HG02678 (cell line): ENCODE data around the gene ELAC2.

Experiments
- ATAC-seq: cut with Tn5 transposase; IDR thresholded peaks from one replicate; pipeline ENCODE4 v1.9.1; 2021; ENCODE audit warnings: mild to moderate bottlenecking, moderate library complexity; ENCODE audit not compliant: unreplicated experiment

Gene ELAC2

DNA sequence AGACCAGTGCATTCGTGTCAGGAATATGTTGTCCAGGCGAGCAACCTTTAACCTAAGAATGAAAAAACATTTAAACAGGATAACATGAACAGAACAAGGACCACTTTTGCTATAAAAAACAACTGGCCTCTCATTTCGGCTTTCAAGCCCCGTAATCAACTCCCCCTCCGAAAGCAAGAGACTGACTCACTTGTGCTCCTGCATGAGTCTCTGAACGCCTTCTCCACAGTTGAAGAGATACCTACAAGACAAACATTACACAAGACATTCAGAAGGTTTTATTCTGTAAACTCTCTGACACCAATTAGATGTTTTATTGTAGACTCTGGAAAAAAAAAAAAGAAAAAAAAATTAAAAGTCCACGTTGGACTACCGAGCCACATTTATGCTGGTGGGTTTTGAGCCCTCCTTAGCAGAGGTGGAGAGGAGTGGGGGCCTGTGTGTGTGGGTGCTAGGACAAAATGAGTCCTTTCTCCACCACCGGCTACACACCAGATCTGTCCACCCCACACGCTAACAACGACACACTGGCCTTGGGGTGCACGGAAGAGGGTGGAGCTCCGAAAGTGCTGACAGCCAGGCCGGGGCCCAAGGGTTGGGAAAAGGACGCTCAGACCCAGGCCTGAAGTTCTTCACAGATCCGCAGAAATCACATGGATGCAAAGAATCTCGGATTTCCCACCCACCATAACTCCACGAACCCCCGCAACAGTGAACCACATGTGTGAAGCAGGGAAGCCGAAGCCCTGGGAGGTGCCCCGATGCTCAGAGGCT, 759 bp downstream of the ELAC2 start:
- peak; percentile 7 for ATAC-seq

DNA sequence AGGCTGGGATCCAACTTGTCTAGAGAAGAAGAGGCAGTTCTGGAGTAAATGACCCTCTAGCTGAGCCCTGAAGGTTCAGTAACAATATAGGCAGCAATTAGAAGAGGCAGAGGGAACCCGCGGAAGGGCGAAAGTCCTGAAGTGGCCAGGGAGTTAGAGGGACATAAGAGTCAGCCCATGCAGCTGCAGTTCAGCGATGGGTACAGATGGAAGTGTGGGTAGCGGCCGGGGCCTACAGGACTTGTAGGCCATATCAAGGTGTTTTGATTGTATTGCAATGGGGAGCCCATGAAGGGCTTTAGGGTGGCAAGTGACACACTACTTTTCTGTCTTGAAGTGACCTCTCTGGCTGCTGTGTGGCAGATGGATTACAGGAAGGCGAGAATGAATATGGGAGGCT, 3.0 kb downstream of the ELAC2 start:
- no peak for ATAC-seq

DNA sequence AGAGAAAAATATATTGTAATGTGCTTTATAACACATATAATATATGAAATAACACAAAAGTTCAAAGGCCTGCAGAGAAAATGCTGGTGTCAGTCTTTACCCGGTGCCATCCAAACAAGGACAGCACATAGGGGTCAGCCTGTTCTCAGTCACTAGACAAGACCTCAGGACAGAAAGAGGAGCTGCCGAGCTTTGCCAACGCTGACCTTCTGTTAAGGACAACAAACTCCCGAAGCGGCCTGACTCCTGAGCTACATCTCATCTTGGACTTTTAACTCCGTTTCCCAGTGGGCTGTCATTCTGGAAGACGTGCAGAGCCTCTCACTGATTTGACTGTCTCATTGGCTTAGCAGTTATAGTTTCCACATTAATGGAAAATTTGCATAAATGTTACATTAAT, 6.9 kb downstream of the ELAC2 start:
- no peak for ATAC-seq

DNA sequence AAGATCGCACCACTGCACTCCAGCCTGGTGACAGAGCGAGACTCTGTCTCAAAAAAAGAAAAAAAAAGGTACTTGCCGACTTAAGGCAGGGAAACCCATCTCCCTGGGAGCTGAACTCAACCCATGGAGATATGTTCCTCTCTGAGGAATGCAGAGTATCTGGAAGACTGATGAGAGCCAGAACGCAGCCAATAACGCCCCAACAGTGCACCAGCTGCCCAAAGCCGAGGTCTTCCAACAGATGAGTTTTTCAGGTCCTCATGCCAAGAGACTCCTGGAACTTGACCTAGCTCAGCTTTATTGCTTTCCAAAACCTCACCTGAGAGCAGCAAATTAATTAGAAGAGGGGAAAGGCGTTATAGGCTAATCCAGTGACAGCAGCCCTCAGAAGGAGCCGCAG, 9.4 kb downstream of the ELAC2 start:
- ATAC-seq: no peak

DNA sequence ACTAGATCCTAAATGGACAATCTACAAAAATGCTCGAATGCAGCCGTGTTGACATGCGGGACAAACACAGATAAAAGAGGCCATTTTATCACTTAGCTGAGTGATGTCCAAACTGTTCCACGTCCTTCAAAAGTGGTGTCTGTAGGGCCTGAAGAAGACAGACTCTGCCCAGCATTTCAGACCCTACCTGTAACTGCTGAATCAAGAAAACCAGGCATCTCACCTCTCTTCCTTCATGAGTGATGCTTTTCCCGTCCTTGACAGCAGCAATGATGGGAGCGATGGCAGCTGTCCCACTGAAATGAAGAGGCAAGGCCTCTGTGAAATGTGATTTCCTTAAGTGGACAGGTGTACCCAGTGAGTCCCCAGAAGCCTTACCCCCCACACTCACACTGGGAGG, 12.3 kb downstream of the ELAC2 start:
- ATAC-seq: no peak

DNA sequence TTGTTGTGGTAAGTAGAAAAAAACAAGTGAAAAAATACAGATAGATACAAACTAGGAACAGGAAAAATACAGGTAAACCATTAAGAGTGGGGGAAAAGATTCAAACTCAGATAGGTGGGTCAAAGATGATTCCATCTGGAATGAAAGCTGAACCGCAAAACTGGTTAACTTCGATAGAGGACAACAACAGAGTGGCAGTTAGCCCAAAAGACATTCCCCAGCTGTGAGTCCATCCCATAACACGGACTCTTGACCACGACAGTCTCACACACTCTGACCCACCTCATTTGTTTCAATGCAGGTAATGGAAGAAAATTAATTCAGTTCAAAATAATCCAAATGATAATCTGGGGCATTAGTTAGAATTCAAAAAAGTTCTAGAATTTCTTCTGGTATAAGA, 13.5 kb downstream of the ELAC2 start:
- ATAC-seq: no peak

DNA sequence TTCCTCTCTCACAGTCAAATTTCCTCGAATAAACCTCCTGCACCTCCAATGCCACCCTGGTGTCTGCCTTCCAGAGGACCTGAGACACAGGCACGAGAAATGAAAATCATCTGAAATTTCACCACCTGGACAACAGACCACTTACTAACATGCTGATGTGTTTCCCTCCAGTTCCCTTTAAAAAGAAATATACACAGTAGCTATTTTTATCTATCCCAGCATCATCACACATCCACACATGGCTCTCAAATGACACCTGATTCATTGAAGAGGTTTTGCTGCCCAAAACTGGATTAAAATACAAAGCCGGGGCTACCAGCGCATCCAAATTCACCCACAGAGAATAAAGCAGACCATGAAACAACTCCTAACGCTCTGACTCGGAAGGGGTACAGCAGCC, 13.9 kb downstream of the ELAC2 start:
- ATAC-seq: no peak

DNA sequence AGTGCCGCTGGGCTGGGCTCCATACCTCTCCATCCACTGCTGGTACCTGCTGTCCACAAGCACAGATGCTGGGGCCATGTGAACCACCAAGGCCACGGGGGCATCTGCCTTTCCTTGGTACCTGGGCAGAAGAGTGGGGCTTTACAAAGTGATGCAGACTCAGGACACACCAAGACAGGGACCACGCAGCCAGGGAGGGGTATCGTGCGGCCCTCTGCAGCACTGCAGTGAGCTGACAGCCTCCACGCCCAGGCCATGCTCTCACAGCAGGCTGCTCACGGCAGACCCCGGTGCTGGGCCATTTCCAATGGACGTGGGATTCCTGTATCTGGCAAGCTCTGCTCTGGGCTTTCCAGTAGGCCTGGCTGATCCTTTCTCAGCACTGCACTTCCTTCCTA, 14.4 kb downstream of the ELAC2 start:
- no peak for ATAC-seq

DNA sequence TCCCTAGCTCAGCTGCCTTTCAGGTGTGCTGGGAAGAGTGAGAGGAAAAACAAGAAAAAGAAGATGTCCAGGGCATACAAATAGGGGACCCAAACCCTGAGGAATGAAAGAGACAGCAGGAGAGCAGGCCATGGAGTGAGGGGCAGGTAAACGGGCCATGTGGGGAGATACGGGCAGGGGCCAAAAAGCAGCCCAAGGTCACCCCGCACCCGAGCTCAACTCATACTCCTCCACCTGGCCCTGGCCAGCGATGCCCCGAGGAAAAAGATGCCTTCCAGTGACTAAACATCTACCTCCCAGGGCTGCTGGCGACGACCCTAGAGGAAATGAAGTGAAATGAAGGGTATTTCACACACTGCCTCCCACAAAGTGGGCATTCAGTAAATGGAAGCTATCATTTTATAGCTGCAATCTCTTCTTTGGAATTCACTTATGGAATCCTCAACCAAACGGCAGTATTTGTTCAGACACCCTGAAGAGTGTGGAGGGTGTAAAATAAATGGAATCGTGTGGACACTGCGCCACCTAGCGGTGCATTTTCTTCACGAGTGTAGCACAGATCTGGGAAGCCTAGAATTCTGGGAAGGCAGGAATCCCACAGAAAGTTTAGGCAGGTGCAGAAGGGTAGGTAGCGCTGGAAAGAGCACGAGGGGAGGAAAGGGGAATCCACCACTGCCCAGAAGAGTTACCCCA, 14.9 kb downstream of the ELAC2 start:
- ATAC-seq: no peak

DNA sequence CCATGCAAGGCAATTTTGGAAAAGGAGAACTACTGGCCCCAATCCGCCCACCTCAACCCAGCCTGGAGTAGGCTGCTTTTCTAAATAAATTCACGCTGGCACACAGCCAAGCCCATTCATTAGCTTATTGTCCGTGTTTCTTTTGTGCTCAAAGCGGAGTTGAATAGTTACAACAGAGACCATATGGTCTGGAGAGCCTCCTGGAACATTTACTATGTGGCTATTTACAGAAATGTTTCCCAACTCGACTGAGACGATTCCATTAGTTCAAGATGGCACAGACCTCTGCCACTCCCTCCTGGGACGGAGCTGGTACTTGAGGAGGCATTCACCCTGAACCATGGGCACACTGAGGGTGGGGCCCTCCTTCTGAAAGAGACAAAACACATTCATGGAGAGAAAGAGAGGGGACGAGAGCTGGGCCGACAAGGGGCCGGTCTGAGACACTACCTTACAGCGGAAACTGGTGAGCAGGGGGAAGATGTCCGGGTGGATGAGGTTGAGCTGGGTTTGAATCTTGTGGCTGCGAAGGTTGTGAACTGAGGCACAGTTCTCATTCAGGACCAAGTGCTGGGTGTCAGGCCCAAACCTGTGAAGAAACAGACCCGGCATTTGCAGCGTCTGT, 15.7 kb downstream of the ELAC2 start:
- ATAC-seq: no peak

DNA sequence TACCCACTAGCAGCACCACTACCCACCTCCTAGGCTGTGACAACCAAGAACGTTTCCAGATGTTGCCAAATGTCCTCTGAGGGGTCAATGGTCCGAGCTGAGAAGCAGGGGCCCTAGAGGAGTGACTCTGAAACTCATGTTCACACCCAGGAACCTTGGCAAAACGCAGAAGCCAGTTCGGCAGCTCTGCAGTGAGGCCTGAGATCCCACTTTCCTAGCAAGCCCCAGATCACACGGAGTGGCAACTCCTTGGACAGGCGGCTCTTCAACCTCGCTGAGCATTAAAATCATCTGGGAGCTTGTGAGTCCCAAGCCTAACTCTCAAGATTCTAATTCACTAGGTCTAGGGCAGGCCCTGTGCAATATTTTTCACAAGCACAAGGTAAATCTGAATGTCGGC, 17.3 kb downstream of the ELAC2 start:
- no peak for ATAC-seq

DNA sequence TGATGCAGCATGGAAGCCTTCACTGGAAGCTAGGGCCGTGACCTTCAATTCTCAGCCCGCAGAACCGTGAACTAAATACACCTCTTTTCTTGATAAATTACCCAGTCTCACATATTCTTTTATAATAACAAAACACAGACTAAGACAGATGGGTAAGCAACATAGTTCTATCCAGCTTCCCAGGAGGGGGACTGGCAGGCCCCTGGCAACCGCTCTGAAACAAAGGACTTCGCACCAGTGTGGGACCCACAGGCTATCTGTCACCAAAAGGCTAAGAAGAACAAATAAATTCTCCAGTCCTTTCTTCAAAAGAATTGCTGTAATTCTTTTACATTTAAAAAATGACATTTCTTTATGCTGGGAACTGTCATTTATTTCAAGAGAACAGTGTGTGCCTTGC, 19.0 kb downstream of the ELAC2 start:
- ATAC-seq: no peak

DNA sequence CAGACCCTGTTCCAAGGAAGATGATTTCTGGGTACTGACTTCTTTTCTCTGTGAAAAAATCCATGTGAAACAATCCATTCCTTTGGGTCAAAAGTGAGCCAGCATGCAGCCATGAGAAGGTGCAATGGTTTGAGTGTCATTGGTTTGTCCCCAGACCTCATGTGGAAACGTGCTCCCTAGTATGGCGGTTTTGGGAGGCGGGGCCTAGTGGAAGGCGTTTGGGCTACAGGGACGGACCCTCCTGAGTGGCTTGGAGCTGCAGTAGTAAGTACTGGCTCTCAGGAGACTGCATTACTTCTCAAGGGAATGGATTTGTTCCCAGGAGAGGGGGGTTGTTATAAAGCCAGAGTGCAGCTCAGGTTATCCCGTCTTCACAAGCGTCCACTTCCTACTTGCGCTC, 19.4 kb downstream of the ELAC2 start:
- ATAC-seq: no peak

DNA sequence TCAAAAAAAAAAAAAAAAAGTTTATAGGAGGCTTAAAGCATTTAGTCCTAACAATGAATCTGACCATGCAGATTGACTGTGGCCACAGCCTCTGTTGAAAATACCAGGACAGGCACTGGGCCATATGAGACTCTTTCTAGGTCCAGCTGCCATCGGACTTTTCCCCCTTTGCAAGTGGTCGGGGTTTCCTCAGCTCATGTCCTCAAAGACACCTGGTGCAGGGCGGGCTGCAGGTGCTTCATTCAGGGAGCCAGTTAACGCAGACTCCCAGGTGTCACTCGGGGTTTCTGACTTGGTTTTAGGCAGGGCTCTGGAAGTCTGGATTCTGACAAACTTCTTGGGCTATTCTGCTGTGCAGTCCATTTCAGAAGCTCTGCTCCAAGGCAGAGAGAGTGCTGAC, 20.9 kb downstream of the ELAC2 start:
- ATAC-seq: no peak

DNA sequence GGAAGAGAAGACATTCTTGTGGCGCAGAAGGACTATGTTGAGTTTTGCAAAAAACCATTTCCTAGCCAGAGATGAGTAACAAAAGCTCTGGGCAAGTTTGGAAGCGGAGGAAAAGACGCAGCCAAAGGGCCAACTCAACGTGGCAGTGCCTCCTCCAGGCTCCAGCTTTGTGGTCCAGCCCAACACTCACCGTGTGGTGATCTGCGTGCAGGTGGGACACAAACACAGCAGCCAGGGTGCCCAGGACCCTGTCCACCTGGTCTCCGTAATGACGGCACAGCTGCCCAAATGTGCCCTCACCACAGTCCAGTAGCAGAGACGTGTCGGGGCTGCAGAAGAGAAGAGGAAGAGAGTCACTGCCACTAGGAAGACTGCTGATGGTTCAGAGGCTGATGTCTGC, 21.5 kb downstream of the ELAC2 start:
- no peak for ATAC-seq

DNA sequence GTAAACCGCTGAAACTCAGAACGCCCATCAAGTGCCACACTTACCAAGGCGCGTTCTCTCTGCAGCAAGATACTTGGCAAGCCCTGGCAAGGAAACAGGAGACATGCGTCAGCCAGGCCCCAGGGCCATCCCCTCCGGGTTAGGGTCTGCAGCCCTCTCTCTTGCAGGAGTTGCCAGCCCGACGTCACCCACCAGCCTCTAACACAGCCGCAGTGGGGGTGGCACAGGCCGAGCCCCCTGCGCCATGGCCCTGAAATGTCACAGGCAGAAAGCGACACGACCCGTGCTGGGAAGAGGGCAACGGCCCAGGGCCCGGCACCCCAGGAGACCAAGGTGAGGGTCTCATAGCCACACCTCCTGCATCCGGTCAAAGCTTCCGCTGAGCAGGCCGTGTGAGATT, 21.9 kb downstream of the ELAC2 start:
- no peak for ATAC-seq

DNA sequence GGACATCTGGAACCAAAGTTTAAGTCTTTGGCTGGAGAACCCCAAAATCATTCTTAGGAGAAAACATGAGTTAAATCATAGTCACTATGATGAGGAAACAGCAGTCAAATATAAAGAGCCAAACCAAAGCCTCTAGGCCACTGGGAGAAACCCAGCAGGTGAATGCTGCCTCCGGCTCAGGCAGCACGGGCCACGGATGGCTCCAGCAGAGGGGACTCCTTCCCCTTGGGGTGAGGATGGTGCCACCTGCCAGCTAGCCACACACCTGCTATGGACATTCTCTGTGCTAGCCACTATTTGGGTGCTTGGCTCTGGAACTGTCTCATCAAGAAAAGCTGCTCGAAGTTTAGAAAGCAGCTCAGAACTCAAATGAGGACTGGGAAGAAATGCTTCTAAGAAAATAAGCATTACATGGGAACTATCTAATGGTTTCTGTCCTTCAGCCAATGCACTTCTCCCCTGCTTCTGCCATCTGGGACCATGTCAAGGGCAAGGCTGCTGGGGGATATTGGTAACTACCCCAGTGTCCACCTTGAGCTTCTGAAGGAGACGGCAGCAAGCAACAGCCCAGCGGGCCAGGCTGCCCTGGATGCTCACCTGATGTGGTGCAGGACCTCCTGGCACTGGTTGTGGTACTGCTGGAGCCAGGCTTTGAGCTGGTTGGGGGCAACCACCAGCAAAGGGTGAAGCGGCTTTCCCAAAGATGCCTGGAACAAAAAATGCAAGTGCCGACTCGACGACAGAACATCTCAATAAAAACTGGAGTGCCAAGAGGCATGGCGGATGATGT, 22.5 kb downstream of the ELAC2 start:
- no peak for ATAC-seq

DNA sequence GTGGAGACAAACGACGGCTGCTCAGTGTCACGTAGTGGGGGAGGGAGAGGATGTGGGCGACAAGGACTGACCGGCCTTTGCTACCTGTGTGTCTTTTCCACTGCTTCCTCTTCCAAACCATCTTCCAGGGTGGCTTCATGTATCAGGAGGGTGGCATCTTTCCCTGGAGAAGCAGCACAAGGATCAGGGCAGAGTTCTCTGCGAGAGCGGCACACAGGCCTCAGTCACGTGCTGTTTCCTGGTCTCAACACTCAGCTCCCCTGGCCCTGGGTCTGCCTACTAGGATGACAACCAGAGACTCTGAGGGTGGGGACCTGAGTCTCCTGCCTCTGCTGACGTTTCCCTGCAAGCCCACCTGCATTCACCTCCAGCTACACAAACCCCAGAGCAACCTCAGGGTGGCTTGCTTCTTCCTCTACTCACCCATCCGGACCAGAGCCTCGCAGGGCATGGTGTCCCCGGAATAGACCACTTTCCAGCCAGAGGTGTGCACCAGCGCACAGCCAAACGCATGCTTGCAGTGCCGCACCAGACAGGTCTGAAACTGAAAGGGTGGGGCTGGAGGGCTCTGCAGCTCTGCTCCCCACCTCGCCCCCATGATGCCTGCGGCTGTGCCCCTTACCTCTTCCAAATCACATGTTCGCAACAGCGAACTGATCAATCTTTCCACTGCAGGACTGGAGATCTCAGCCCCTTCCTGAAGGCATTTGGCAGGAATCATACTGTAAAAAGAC, 23.3 kb downstream of the ELAC2 start:
- no peak for ATAC-seq

DNA sequence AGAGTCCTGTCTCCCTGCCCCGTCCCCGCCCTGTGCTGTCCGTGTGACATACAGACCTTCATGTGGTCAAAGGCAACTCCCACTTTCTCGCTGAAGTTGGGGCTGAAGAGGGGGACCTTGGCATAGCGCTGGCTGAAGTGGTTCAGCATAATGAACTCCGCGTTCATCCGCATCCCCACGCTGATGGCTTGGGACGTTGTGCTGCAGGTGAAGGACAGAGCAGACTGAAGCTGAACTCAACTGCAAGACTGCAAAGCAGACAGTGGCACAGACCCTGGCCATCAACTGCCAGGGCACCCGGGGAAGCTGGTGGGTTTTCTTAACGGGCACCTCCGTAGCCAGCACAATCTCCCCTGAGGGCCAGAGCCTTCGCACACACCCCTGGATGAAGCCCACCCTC, 24.2 kb downstream of the ELAC2 start:
- no peak for ATAC-seq

DNA sequence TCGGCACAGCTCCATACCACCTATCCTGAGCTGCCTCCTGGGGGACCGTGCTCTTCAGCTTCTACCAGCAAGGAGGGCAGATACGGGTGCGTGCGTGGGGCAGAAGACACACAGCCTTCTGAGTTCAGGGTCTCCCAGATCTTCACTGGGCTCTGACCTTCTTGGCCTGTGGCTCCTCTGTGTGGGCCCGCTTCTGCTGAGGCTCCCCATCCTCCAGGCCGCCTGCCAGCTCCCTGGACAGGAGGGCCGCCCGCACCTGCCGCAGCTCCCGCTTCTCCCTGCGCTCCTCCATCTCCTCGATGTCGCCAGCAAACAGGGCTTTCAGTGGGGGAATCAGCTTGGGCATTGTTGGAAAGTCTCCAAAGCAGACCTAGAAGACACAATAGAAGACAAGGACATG, 25.2 kb downstream of the ELAC2 start:
- ATAC-seq: no peak

DNA sequence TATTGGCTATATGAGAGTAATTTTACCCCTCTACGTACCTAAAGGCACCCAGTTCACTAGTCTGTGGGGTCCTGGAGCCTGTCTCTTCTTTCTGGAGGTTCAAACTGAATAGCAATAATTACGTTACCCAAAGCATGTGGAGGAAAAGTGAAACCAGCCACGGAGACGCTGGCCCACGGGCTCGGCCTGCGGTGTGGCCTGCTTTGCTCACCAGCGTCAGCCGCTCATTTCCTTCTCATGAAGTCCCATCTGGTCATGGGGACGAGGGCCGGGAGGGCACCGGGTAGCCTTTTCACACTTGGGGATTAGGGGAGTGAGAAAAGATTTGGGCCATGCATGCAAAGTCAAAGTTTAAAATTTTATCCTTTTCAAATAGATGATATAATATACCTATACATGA, 26.9 kb downstream of the ELAC2 start:
- ATAC-seq: no peak
